GM12878 (cell line): Measurements from ENCODE around the gene SLC36A4. TPM values are rescaled to one million over a fixed set of nuclear protein-coding genes. Genes with fewer than 3 reads are reported as not detected.
A peak's percentile ranks its signal among the peaks of the same experiment; 100 is the strongest.

ENCODE experiments used
- ATAC-seq: fragments of 200-7000 bp; cut with Tn5 transposase; 3 replicates; pipeline ENCODE4 v1.9.1; 2020; ENCODE audit warnings: mild to moderate bottlenecking, moderate library complexity
- BruUV-seq: library from RNA; stranded (reverse); fragments of 400-500 nt; replicated peaks from 2 replicates; lab custom pipeline; 2021; lab: Mats Ljungman, UMichigan
- CTCF ChIA-PET: fragments of 300-600 bp; sonication (Branson Sonifier 250); formaldehyde crosslinking; extraction: SDS; loops from one replicate; lab custom pipeline; 2021; ENCODE audit warnings: inconsistent platforms; lab: Yijun Ruan, JAX
- POLR2A ChIA-PET: fragments of 350-600 bp; formaldehyde crosslinking; extraction: SDS; loops from one replicate; lab custom pipeline; 2021; ENCODE audit warnings: inconsistent platforms; lab: Charles Lee
- RAD21 ChIA-PET: fragments of 300-600 bp; sonication (Branson Sonifier 250); formaldehyde crosslinking; loops from one replicate; lab custom pipeline; 2023; ENCODE audit warnings: antibody characterized with exemption; ENCODE audit not compliant: unreplicated experiment; lab: Charles Lee
- SMC1A ChIA-PET: fragments of 300-600 bp; sonication (Branson Sonifier 250); formaldehyde crosslinking; loops from one replicate; lab custom pipeline; 2023; ENCODE audit not compliant: unreplicated experiment, uncharacterized antibody; lab: Charles Lee
- DNase-seq: peaks from one replicate; pipeline ENCODE4 v3.0.0-alpha.2; 2011; ENCODE audit warnings: low read depth, low spot score
- FAIRE-seq: peaks from 3 replicates; lab custom pipeline; 2011; peaks lifted over from hg19 to GRCh38; lab: Jason Lieb, UNC
- H2AFZ ChIP-seq: 2 replicates; pipeline ENCODE4 v1.6.0; 2011; ENCODE audit warnings: low read depth, low read length, control low read depth; ENCODE audit not compliant: control insufficient read depth
- H3K27ac ChIP-seq: 2 replicates; pipeline ENCODE4 v1.5.1; 2011; ENCODE audit warnings: control low read depth; ENCODE audit not compliant: control insufficient read depth, insufficient read depth
- H3K27me3 ChIP-seq, 2 experiments: replicated peaks in 1 of 2; 2 replicates each; pipeline versions ENCODE4 v1.6.0 to v1.6.1; 2011; ENCODE audit warnings: low read length in 1 of 2; ENCODE audit not compliant: control insufficient read depth in 2 of 2, insufficient read depth in 2 of 2
- H3K36me3 ChIP-seq, 2 experiments: 2 replicates each; pipeline ENCODE4 v1.5.1; 2011; ENCODE audit warnings: low read length in 1 of 2; ENCODE audit not compliant: control insufficient read depth in 2 of 2, insufficient read depth in 2 of 2
- H3K4me1 ChIP-seq: 2 replicates; pipeline ENCODE4 v1.6.1; 2011; ENCODE audit warnings: mild to moderate bottlenecking, low read length, moderate library complexity, mixed read lengths; ENCODE audit not compliant: control insufficient read depth, insufficient read depth
- H3K4me2 ChIP-seq: 2 replicates; pipeline ENCODE4 v1.6.0; 2011; ENCODE audit warnings: control low read depth; ENCODE audit not compliant: control insufficient read depth, insufficient read depth
- H3K4me3 ChIP-seq: fragments of 200-600 bp; sonication (generic); 2 replicates; pipeline ENCODE4 v1.5.1; 2016
- H3K79me2 ChIP-seq: 2 replicates; pipeline ENCODE4 v1.6.0; 2011; ENCODE audit warnings: low read length; ENCODE audit not compliant: control insufficient read depth, insufficient read depth
- H3K9ac ChIP-seq: 2 replicates; pipeline ENCODE4 v1.8.0; 2011; ENCODE audit warnings: low read length, control low read depth, mixed read lengths; ENCODE audit not compliant: control insufficient read depth, insufficient read depth
- H3K9me3 ChIP-seq: replicated peaks from 3 replicates; pipeline ENCODE4 v1.5.1; 2011; ENCODE audit warnings: mild to moderate bottlenecking, low read length; ENCODE audit not compliant: control insufficient read depth, insufficient read depth
- H4K20me1 ChIP-seq: 2 replicates; pipeline ENCODE4 v1.6.0; 2011; ENCODE audit not compliant: control insufficient read depth, insufficient read depth
- BRCA1 ChIP-seq: IDR thresholded peaks from 2 replicates; pipeline ENCODE4 v1.6.1; 2011; ENCODE audit warnings: low read depth, low read length, improper control_type of control experiment
- CBFB ChIP-seq: IDR thresholded peaks from 2 replicates; pipeline ENCODE4 v1.6.1; 2016; ENCODE audit warnings: antibody characterized with exemption, low read depth
- HDGF ChIP-seq: fragments of 450-650 bp; IDR thresholded peaks from 2 replicates; pipeline ENCODE4 v1.6.1; 2016; ENCODE audit warnings: antibody characterized with exemption
- IKZF2 ChIP-seq, 2 experiments: fragments of 450-650 bp; IDR thresholded peaks; 2 replicates each; pipeline ENCODE4 v1.6.1; 2017; ENCODE audit warnings: mild to moderate bottlenecking in 2 of 2, moderate library complexity in 2 of 2
- IRF4 ChIP-seq: IDR thresholded peaks from 2 replicates; pipeline ENCODE4 v1.6.1; 2011; ENCODE audit warnings: low read depth, low read length
- MTA3 ChIP-seq: IDR thresholded peaks from 2 replicates; pipeline ENCODE4 v1.6.1; 2012; ENCODE audit warnings: low read length, inconsistent platforms, borderline replicate concordance
- MYB ChIP-seq: fragments of 150-350 bp; IDR thresholded peaks from 2 replicates; pipeline ENCODE4 v1.6.1; 2014; ENCODE audit warnings: mild to moderate bottlenecking, low read depth, low read length, borderline replicate concordance
- NFXL1 ChIP-seq: fragments of 450-650 bp; IDR thresholded peaks from 2 replicates; pipeline ENCODE4 v1.6.1; 2017; ENCODE audit warnings: antibody characterized with exemption, mild to moderate bottlenecking, borderline replicate concordance
- SMAD1 ChIP-seq: fragments of 450-650 bp; IDR thresholded peaks from 2 replicates; pipeline ENCODE4 v1.6.1; 2018; ENCODE audit warnings: mild to moderate bottlenecking, low read depth; ENCODE audit not compliant: partially characterized antibody
- SPI1 ChIP-seq: IDR thresholded peaks from 2 replicates; pipeline ENCODE4 v1.6.1; 2011; ENCODE audit warnings: low read depth, mild to moderate bottlenecking, low read length, moderate library complexity, borderline replicate concordance; ENCODE audit not compliant: insufficient read depth
- YBX1 ChIP-seq: fragments of 450-650 bp; IDR thresholded peaks from 2 replicates; pipeline ENCODE4 v1.6.1; 2016; ENCODE audit warnings: antibody characterized with exemption
- YY1 ChIP-seq: IDR thresholded peaks from 2 replicates; pipeline ENCODE4 v1.6.1; 2011; ENCODE audit warnings: low read depth, mild to moderate bottlenecking, low read length
- ZNF24 ChIP-seq: fragments of 450-650 bp; IDR thresholded peaks from 2 replicates; pipeline ENCODE4 v1.6.1; 2017; ENCODE audit warnings: antibody characterized with exemption, mild to moderate bottlenecking
- ZNF622 ChIP-seq: fragments of 450-650 bp; IDR thresholded peaks from 2 replicates; pipeline ENCODE4 v1.6.1; 2017; ENCODE audit warnings: mild to moderate bottlenecking, inconsistent platforms
- ZZZ3 ChIP-seq: IDR thresholded peaks from 2 replicates; pipeline ENCODE4 v1.6.1; 2011; ENCODE audit warnings: low read depth; ENCODE audit not compliant: control insufficient read depth, insufficient read length
- WGBS: methylation state at CpG from one replicate; pipeline ENCODE4 v1.1.6; 2016; ENCODE audit warnings: low lambda C conversion rate; ENCODE audit not compliant: insufficient replicate concordance, insufficient coverage; ENCODE audit errors: missing lambda C conversion rate; 5-methylcytosine and 5-hydroxymethylcytosine counted together
- in situ Hi-C: fragments of 300-500 bp; cut with MboI; formaldehyde crosslinking; loops from 9 replicates; pipeline ENCODE4 v1.14.3; 2018; ENCODE audit warnings: mixed read lengths
- intact Hi-C: fragments of 100-400 bp; cut with micrococcal nuclease; formaldehyde crosslinking; loops from one replicate; pipeline ENCODE4 v1.14.2; 2022; ENCODE audit not compliant: unreplicated experiment
- polyA plus RNA-seq, 11 experiments: library from polyadenylated mRNA; depleted of rRNA in 4 of 11; unstranded in 6 of 11; stranded (reverse) in 5 of 11; fragments of >200 nt; fragmentation: Nextera tagmentation in 4 of 11; fragmentation: Illumina TruSeq in 1 of 11; extraction: Ambion mirVana in 4 of 11; extraction: Trizol in 1 of 11; gene quantifications; 1 replicate in 1 of 11; 2 replicates in 10 of 11; pipeline versions ENCODE4 v1.2.1 to v1.2.3, GENCODE V29; 2011 to 2016; ENCODE audit warnings: inconsistent platforms in 2 of 11, missing spikeins in 2 of 11, low read depth in 1 of 11
- total RNA-seq, 4 experiments: library from RNA; depleted of rRNA in 3 of 4; stranded (reverse); fragments of >200 nt in 3 of 4; fragmentation: Illumina TruSeq in 1 of 4; extraction: Trizol in 1 of 4; gene quantifications; 2 replicates each; pipeline versions ENCODE4 v1.2.1 to v1.2.3, GENCODE V29; 2013 to 2021
- TF ChIP-seq, protein P1 (sequence below): fragments of 450-650 bp; IDR thresholded peaks from 2 replicates; pipeline ENCODE4 v1.6.1; 2016; ENCODE audit warnings: mild to moderate bottlenecking
- TF ChIP-seq, protein P2 (sequence below), 3 experiments: IDR thresholded peaks in 2 of 3; conservative IDR thresholded peaks in 1 of 3; 2 replicates each; pipeline ENCODE4 v1.5.1; 2011; ENCODE audit warnings: low read depth in 3 of 3, low read length in 3 of 3, mild to moderate bottlenecking in 3 of 3, control low read depth in 2 of 3, moderate library complexity in 2 of 3, inconsistent platforms in 1 of 3, mixed read lengths in 1 of 3; ENCODE audit not compliant: control insufficient read depth in 2 of 3, insufficient read depth in 1 of 3; ENCODE audit errors: extremely low read depth in 1 of 3
- TF ChIP-seq, protein P3 (sequence below): fragments of 450-650 bp; formaldehyde crosslinking; IDR thresholded peaks from 2 replicates; pipeline ENCODE4 v1.4.0; 2020; ENCODE audit warnings: mild to moderate bottlenecking, moderate library complexity

Gene SLC36A4
- total and polyA plus RNA-seq, 10 of the 15 experiments (the other 5 are each of a cell fraction or from before 2014, with no cell fraction given) = 1.4 to 12.5 (median 5.2) TPM

DNA sequence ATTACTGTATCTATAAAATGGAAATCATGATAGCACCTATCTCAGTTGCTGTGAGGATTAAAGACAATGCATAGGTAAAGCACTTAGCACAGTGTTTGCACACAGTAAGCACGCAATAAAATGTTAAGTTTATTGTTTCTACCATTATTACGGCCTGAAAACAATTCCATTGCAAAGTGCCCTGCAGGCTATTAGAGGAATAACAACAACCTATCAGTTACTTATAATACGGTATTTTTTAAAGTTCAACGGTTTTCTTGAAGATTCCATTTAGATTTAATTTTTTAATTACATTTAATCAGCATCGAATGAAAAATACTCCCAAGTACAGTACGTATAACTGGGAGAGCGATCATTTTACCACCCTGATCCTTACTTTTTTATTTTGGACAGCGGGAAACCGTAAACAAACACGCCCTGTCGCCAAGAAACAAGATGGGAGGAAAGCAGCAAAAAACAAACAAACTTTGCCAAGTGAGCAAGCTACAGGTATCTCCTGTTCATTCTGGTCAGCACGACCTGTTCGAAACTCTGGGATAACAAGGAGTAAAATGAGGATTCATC is 893 bp downstream of the SLC36A4 start:
- peak overlapping the region; percentile 59 for H3K9ac ChIP-seq
- peak; percentile 12 for ATAC-seq
- intact Hi-C loops (loop anchor here (10.0 kb wide), 1 partner anchor 588 kb away; the partner anchor contains the start of gene MED17), in situ Hi-C loops (no loop called here)
- H3K27ac ChIP-seq = peak overlapping the region; percentile 51
- peak overlapping the region; percentile 97 for H2AFZ ChIP-seq
- POLR2A ChIA-PET = interaction anchor here (0.9 kb wide), 1 partner anchor 330 kb away, joined by 3 read pairs; no protein-coding TSS in a partner anchor
- DNase-seq = no peak
- no peaks in the 10 kb centered on the region for H3K36me3 ChIP-seq
- H4K20me1 ChIP-seq = no peaks in the 10 kb centered on the region
- SMC1A ChIA-PET = no interaction called here
- H3K4me3 ChIP-seq = peak overlapping the region; percentile 70
- RAD21 ChIA-PET = interaction anchor here (1.0 to 1.5 kb wide), 2 partner anchors 344 to 932 kb away, joined by 3 to 4 read pairs; partner anchors contain the start of gene PANX1
- no peaks in the 10 kb centered on the region for H3K4me1 ChIP-seq
- no peaks in the 10 kb centered on the region for H3K9me3 ChIP-seq
- no peak for FAIRE-seq
- no peaks in the 10 kb centered on the region for H3K27me3 ChIP-seq
- 5% methylated on average over 13 of the region's 13 CpGs for WGBS
- peaks cover 8% of the 10 kb centered on the region for H3K79me2 ChIP-seq
- CTCF ChIA-PET = interaction anchor here (0.7 kb wide), 1 partner anchor 49 kb away, joined by 3 read pairs; no protein-coding TSS in a partner anchor
- BruUV-seq = TSS peak; percentile 63
- peak overlapping the region; percentile 73 for H3K4me2 ChIP-seq
- TF ChIP-seq, protein P1, sequence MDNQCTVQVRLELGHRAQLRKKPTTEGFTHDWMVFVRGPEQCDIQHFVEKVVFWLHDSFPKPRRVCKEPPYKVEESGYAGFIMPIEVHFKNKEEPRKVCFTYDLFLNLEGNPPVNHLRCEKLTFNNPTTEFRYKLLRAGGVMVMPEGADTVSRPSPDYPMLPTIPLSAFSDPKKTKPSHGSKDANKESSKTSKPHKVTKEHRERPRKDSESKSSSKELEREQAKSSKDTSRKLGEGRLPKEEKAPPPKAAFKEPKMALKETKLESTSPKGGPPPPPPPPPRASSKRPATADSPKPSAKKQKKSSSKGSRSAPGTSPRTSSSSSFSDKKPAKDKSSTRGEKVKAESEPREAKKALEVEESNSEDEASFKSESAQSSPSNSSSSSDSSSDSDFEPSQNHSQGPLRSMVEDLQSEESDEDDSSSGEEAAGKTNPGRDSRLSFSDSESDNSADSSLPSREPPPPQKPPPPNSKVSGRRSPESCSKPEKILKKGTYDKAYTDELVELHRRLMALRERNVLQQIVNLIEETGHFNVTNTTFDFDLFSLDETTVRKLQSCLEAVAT = no peak
- TF ChIP-seq SMAD1 = peak; percentile 27
- TF ChIP-seq NFXL1 = no peak
- no peak for TF ChIP-seq HDGF
- 0 out of 2 replicates have a peak, but pooled peaks have one; percentile 5 for TF ChIP-seq IRF4
- TF ChIP-seq BRCA1 = no peak
- no peak for TF ChIP-seq YBX1
- TF ChIP-seq ZNF24 = no peak
- no peak for TF ChIP-seq SPI1
- TF ChIP-seq MYB = no peak
- TF ChIP-seq, protein P2, sequence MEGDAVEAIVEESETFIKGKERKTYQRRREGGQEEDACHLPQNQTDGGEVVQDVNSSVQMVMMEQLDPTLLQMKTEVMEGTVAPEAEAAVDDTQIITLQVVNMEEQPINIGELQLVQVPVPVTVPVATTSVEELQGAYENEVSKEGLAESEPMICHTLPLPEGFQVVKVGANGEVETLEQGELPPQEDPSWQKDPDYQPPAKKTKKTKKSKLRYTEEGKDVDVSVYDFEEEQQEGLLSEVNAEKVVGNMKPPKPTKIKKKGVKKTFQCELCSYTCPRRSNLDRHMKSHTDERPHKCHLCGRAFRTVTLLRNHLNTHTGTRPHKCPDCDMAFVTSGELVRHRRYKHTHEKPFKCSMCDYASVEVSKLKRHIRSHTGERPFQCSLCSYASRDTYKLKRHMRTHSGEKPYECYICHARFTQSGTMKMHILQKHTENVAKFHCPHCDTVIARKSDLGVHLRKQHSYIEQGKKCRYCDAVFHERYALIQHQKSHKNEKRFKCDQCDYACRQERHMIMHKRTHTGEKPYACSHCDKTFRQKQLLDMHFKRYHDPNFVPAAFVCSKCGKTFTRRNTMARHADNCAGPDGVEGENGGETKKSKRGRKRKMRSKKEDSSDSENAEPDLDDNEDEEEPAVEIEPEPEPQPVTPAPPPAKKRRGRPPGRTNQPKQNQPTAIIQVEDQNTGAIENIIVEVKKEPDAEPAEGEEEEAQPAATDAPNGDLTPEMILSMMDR (IDR thresholded peaks at IDR 0.05 in 2 of 3, conservative IDR thresholded peaks at IDR 0.05 in 1 of 3; ENCODE audit: control insufficient read depth in 2 of 3, extremely low read depth in 1 of 3, insufficient read depth in 1 of 3, low read depth in 3 of 3, low read length in 3 of 3) = peak; percentile 2 to 42 (median 33); a peak in 3 of 6 replicates
- no peak for TF ChIP-seq ZNF622
- TF ChIP-seq, protein P3, sequence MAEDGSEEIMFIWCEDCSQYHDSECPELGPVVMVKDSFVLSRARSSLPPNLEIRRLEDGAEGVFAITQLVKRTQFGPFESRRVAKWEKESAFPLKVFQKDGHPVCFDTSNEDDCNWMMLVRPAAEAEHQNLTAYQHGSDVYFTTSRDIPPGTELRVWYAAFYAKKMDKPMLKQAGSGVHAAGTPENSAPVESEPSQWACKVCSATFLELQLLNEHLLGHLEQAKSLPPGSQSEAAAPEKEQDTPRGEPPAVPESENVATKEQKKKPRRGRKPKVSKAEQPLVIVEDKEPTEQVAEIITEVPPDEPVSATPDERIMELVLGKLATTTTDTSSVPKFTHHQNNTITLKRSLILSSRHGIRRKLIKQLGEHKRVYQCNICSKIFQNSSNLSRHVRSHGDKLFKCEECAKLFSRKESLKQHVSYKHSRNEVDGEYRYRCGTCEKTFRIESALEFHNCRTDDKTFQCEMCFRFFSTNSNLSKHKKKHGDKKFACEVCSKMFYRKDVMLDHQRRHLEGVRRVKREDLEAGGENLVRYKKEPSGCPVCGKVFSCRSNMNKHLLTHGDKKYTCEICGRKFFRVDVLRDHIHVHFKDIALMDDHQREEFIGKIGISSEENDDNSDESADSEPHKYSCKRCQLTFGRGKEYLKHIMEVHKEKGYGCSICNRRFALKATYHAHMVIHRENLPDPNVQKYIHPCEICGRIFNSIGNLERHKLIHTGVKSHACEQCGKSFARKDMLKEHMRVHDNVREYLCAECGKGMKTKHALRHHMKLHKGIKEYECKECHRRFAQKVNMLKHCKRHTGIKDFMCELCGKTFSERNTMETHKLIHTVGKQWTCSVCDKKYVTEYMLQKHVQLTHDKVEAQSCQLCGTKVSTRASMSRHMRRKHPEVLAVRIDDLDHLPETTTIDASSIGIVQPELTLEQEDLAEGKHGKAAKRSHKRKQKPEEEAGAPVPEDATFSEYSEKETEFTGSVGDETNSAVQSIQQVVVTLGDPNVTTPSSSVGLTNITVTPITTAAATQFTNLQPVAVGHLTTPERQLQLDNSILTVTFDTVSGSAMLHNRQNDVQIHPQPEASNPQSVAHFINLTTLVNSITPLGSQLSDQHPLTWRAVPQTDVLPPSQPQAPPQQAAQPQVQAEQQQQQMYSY (CRISPR knock-in tag) = no peak
- TF ChIP-seq ZZZ3 = no peak
- no peak for TF ChIP-seq CBFB
- no peak for TF ChIP-seq MTA3
- no peak for TF ChIP-seq YY1
- TF ChIP-seq IKZF2 (IDR thresholded peaks at IDR 0.05) = peak in 1 of 2 experiments; percentile 72; a peak in 1 of 4 replicates
